ENCODE results near the gene MT1A. TPM values are rescaled to one million over a fixed set of nuclear protein-coding genes. Genes with fewer than 3 reads are reported as not detected.

Gene MT1A
- total and polyA plus RNA-seq, 2 experiments from 2014 or later: not detected

DNA sequence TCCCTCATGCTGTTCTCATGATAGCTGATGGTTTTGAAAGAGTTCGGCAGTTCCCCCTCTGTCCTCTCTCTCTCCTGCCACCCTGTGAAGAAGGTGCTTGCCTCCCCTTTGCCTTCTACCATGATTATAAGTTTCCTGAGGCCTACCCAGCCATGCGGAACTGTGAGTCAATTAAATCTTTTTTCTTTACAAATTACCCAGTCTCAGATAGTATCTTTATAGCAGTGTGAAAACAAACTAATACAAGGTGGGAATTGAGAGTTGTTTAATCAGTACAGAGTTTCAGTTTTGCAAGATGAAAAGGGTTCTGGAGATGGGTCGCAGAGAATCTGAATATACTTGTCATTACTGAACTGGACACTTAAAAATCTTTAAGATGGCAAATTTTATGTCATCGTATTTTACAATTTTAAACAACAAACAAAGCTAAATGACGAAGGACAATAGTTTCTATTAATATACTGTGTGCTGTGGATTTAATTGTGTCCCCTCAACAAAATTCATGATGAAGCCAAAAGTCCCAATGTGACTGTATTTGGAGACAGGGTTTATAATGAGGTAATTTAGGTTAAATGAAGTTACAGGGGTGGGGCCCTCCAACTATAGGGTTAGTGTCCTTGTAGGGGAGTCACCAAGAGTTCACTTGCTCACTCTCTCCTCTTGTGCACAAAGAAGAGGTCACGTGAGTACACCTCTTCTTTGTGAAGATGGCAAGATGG lies 44.7 kb upstream of the MT1A start:
- no peak overlapping the region for H3K4me3 ChIP-seq

GRCh38 chr16:56594292-56594619 lies 44.2 kb upstream of the MT1A start:
- TF ChIP-seq, protein P1, sequence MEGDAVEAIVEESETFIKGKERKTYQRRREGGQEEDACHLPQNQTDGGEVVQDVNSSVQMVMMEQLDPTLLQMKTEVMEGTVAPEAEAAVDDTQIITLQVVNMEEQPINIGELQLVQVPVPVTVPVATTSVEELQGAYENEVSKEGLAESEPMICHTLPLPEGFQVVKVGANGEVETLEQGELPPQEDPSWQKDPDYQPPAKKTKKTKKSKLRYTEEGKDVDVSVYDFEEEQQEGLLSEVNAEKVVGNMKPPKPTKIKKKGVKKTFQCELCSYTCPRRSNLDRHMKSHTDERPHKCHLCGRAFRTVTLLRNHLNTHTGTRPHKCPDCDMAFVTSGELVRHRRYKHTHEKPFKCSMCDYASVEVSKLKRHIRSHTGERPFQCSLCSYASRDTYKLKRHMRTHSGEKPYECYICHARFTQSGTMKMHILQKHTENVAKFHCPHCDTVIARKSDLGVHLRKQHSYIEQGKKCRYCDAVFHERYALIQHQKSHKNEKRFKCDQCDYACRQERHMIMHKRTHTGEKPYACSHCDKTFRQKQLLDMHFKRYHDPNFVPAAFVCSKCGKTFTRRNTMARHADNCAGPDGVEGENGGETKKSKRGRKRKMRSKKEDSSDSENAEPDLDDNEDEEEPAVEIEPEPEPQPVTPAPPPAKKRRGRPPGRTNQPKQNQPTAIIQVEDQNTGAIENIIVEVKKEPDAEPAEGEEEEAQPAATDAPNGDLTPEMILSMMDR (IDR thresholded peaks at IDR 0.05; ENCODE audit: low read depth, low read length): no peak
- DNase-seq (ENCODE audit: low read depth in 1 of 2, low spot score in 1 of 2): no peak
- H3K27ac ChIP-seq: no peak overlapping the region
- no peaks in the 10 kb centered on the region for H3K9me3 ChIP-seq (ENCODE audit: low read depth)
- peaks cover 62% of the 10 kb centered on the region for H3K27me3 ChIP-seq
- H3K36me3 ChIP-seq: no peaks in the 10 kb centered on the region
- no peaks in the 10 kb centered on the region for H3K4me1 ChIP-seq (ENCODE audit: low read depth)
- H3K4me3 ChIP-seq: no peak overlapping the region

More for the DNA sequence above, 44.7 kb upstream of the MT1A start:
- no peaks in the 10 kb centered on the region for H3K36me3 ChIP-seq
- TF ChIP-seq, protein P1 (IDR thresholded peaks at IDR 0.05; ENCODE audit: low read depth, low read length): no peak
- no peak for DNase-seq (ENCODE audit: low read depth in 1 of 2, low spot score in 1 of 2)
- H3K4me1 ChIP-seq (ENCODE audit: low read depth): no peaks in the 10 kb centered on the region
- H3K9me3 ChIP-seq (ENCODE audit: low read depth): no peaks in the 10 kb centered on the region
- H3K27me3 ChIP-seq: peaks cover 67% of the 10 kb centered on the region
- H3K27ac ChIP-seq: no peak overlapping the region

GRCh38 chr16:56600398-56600999 lies 38.0 kb upstream of the MT1A start:
- peak; percentile 55 to 65 for DNase-seq (ENCODE audit: low read depth in 1 of 2, low spot score in 1 of 2)
- Histone ChIP-seq H3K27me3 (peaks cover 32% of the 10 kb centered on the region), H3K9me3 (ENCODE audit: low read depth) (no peaks in the 10 kb centered on the region), H3K4me3 (no peak overlapping the region), H3K27ac (no peak overlapping the region), H3K36me3 (no peaks in the 10 kb centered on the region), H3K4me1 (ENCODE audit: low read depth) (no peaks in the 10 kb centered on the region)
- TF ChIP-seq, protein P1 (IDR thresholded peaks at IDR 0.05; ENCODE audit: low read depth, low read length): peak; percentile 71

DNA sequence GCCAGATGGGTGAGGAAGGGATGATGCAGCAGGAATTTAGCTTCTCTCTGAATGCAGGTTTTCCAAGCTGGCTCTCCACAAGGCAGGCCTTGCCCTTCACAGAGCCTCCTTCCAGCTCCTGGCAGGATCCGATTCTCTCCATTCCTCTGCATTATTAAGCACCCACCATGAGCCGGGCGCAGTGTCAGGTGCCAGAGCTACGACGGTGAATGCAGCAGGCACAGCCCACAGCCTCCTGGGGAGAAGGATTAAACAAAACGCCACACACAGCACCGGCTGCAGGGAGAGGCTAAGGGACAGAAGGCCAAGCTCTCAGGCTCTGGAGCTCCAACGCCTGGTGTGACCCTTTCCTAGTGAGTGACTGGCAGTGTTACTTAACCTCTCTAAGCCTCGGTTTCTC lies 37.1 kb upstream of the MT1A start:
- Histone ChIP-seq H3K4me3 (no peak overlapping the region), H3K36me3 (no peaks in the 10 kb centered on the region)

DNA sequence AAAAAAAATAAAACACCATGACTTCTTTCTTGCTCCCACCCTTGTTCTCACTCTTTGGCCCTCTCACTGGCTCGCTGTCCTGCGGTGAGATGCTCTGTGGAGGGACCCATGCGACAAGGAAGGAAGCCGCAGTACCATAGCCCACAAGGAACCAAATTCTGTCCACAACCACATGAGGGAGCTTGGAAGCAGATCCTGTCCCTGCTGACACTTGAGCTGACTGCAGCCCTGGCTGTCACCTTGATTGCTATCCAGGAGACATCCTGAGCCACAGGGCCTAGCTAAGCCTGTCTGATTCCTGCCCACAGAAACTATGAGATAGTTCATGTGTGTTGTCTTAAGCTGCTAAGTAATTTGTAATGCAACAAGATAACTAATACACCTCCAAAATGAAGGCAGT lies 34.9 kb upstream of the MT1A start:
- TF ChIP-seq, protein P1 (IDR thresholded peaks at IDR 0.05; ENCODE audit: low read depth, low read length): peak; percentile 32
- no peaks in the 10 kb centered on the region for H3K9me3 ChIP-seq (ENCODE audit: low read depth)
- no peaks in the 10 kb centered on the region for H3K36me3 ChIP-seq
- no peak overlapping the region for H3K4me3 ChIP-seq
- peaks cover 37% of the 10 kb centered on the region for H3K27me3 ChIP-seq
- peak in 1 of 2 donors; percentile 36 for DNase-seq (ENCODE audit: low read depth in 1 of 2, low spot score in 1 of 2)
- H3K27ac ChIP-seq: no peak overlapping the region
- H3K4me1 ChIP-seq (ENCODE audit: low read depth): peaks cover 1% of the 10 kb centered on the region

More for the DNA sequence above, 37.1 kb upstream of the MT1A start:
- Histone ChIP-seq H3K9me3 (ENCODE audit: low read depth) (no peaks in the 10 kb centered on the region), H3K4me1 (ENCODE audit: low read depth) (no peaks in the 10 kb centered on the region), H3K27me3 (peaks cover 32% of the 10 kb centered on the region), H3K27ac (no peak overlapping the region)
- TF ChIP-seq, protein P1 (IDR thresholded peaks at IDR 0.05; ENCODE audit: low read depth, low read length): no peak
- DNase-seq (ENCODE audit: low read depth in 1 of 2, low spot score in 1 of 2): no peak
